ENCODE results near the gene PODNL1. TPM values are rescaled to one million over a fixed set of nuclear protein-coding genes. Genes with fewer than 3 reads are reported as not detected.

The PODNL1 gene
- total and polyA plus RNA-seq, 8 donors, result 1.3 to 17.9 (median 1.7) TPM

- peak overlapping the region; percentile 81 to 85 for H3K4me3 ChIP-seq
- no peak for TF ChIP-seq CTCF (IDR thresholded peaks at IDR 0.05)
- H3K36me3 ChIP-seq, result peaks cover 0 to 19% of the 10 kb centered on the region in 2 donors
- peak overlapping the region in 1 of 2 donors; percentile 83 for H3K27ac ChIP-seq
- no peaks in the 10 kb centered on the region for H3K27me3 ChIP-seq
- intact Hi-C loops (cut with DNase I), result no loop called here
- ATAC-seq (no peak), DNase-seq (no peak)
- no peaks in the 10 kb centered on the region for H3K9me3 ChIP-seq
- peaks cover 3 to 26% of the 10 kb centered on the region in 2 donors for H3K4me1 ChIP-seq
These were observed 31.3 kb downstream of the PODNL1 start for GRCh38 chr19:13906910-13907309.

- peak overlapping the region in 1 of 2 donors; percentile 83 for H3K27ac ChIP-seq
- peak overlapping the region; percentile 81 to 85 for H3K4me3 ChIP-seq
- intact Hi-C loops (cut with DNase I), result no loop called here
- peak; percentile 86 for ATAC-seq
- peaks cover 0 to 15% of the 10 kb centered on the region in 2 donors for H3K36me3 ChIP-seq
- no peaks in the 10 kb centered on the region for H3K27me3 ChIP-seq
- H3K4me1 ChIP-seq, result peaks cover 3 to 26% of the 10 kb centered on the region in 2 donors
- no peak for TF ChIP-seq CTCF (IDR thresholded peaks at IDR 0.05)
- no peaks in the 10 kb centered on the region for H3K9me3 ChIP-seq
- DNase-seq, result peak in 3 of 4 donors; percentile 16 to 84 (median 52)
These were observed 31.7 kb downstream of the PODNL1 start for GRCh38 chr19:13906521-13906904.

- Histone ChIP-seq H3K27ac (peak within 1 kb of the TSS; percentile 72 to 83), H3K4me3 (peak within 1 kb of the TSS; percentile 81 to 85), H3K9me3 (no peaks in the 10 kb centered on the region), H3K4me1 (peaks cover 3 to 26% of the 10 kb centered on the region in 2 donors), H3K27me3 (no peaks in the 10 kb centered on the region), H3K36me3 (peaks cover 0 to 9% of the 10 kb centered on the region in 2 donors)
- intact Hi-C loops (cut with DNase I), result no loop called here
- TF ChIP-seq CTCF (IDR thresholded peaks at IDR 0.05), result no peak
- ATAC-seq (peak; percentile 100), DNase-seq (peak; percentile 78 to 100 (median 94))
These were observed 32.3 kb downstream of the PODNL1 start, which contains the start of the genes BRME1 and CC2D1A for GRCh38 chr19:13905634-13906520. BRME1 (minus strand) TSS chr19:13906117; CDS start chr19:13904892, 1,225 bp downstream. CC2D1A (plus strand) TSS chr19:13906201; CDS start chr19:13906442, 241 bp downstream.

GRCh38 chr19:13902993-13903555 lies 35.1 kb downstream of the PODNL1 start:
- no peaks in the 10 kb centered on the region for H3K36me3 ChIP-seq
- no peak overlapping the region for H3K4me3 ChIP-seq
- DNase-seq, result no peak
- peak in 1 of 2 donors; percentile 24 for TF ChIP-seq CTCF (IDR thresholded peaks at IDR 0.05)
- no peak overlapping the region for H3K27ac ChIP-seq
- intact Hi-C loops (cut with DNase I), result no loop called here
- H3K27me3 ChIP-seq, result no peaks in the 10 kb centered on the region
- ATAC-seq, result no peak
- peaks cover 3 to 19% of the 10 kb centered on the region in 2 donors for H3K4me1 ChIP-seq
- no peaks in the 10 kb centered on the region for H3K9me3 ChIP-seq

Measured in left lung (tissue), 10 donors.